ENCODE results near the gene SGCD. TPM values are rescaled to one million over a fixed set of nuclear protein-coding genes. Genes with fewer than 3 reads are reported as not detected.

The SGCD gene
- total and polyA plus RNA-seq, 2 experiments from 2014 or later = 69.7 to 71.2 TPM

- Histone ChIP-seq H3F3A (ENCODE audit: insufficient read depth) (no peaks in the 10 kb centered on the region), H3K4me1 (ENCODE audit: insufficient read depth) (no peaks in the 10 kb centered on the region), H3K9ac (no peak overlapping the region), H3K4me2 (ENCODE audit: unreplicated experiment) (no peak overlapping the region), H3K9me3 (ENCODE audit: low read depth) (no peaks in the 10 kb centered on the region), H2AFZ (no peak overlapping the region), H3K27me3 (replicated peaks; ENCODE audit: insufficient read depth) (peaks cover 6% of the 10 kb centered on the region; the same call in 1 of the 2 replicates), H3K36me3 (ENCODE audit: low read depth) (no peaks in the 10 kb centered on the region), H3K9me2 (ENCODE audit: insufficient read depth) (no peaks in the 10 kb centered on the region), H4K20me1 (ENCODE audit: insufficient read depth) (no peaks in the 10 kb centered on the region), H3K4me3 (no peak overlapping the region), H3K27ac (no peak overlapping the region), H3K79me2 (ENCODE audit: insufficient read depth) (no peaks in the 10 kb centered on the region)
- TF ChIP-seq EZH2 (IDR thresholded peaks at IDR 0.05; ENCODE audit: insufficient read depth, poor library complexity, severe bottlenecking) = no peak
- TF ChIP-seq EZH2phosphoT487 (IDR thresholded peaks at IDR 0.05; ENCODE audit: insufficient read depth, low read depth) = no peak
- no peak for DNase-seq
- in situ Hi-C loops (cut with MboI) = no loop called here
- WGBS, 2 experiments (ENCODE audit: low coverage in 1 of 2, low lambda C conversion rate in 2 of 2, missing lambda C conversion rate in 2 of 2) = 5 to 6% methylated on average over 1 of the region's 1 CpG
Measured at GRCh38 chr5:156798201-156798600, 471.2 kb downstream of the SGCD start.

- DNase-seq = no peak
- H3K9ac ChIP-seq = no peak overlapping the region
- no peak overlapping the region for H2AFZ ChIP-seq
- no peaks in the 10 kb centered on the region for H3K36me3 ChIP-seq (ENCODE audit: low read depth)
- H3K9me3 ChIP-seq (ENCODE audit: low read depth) = no peaks in the 10 kb centered on the region
- no peaks in the 10 kb centered on the region for H3F3A ChIP-seq (ENCODE audit: insufficient read depth)
- no peak overlapping the region for H3K4me3 ChIP-seq
- no peaks in the 10 kb centered on the region for H3K9me2 ChIP-seq (ENCODE audit: insufficient read depth)
- H3K27ac ChIP-seq = no peak overlapping the region
- TF ChIP-seq EZH2 (IDR thresholded peaks at IDR 0.05; ENCODE audit: insufficient read depth, poor library complexity, severe bottlenecking) (no peak), EZH2phosphoT487 (IDR thresholded peaks at IDR 0.05; ENCODE audit: insufficient read depth, low read depth) (no peak)
- WGBS, 2 experiments (ENCODE audit: low coverage in 1 of 2, low lambda C conversion rate in 2 of 2, missing lambda C conversion rate in 2 of 2) = 13 to 16% methylated on average over 1 of the region's 1 CpG
- in situ Hi-C loops (cut with MboI) = no loop called here
- H3K4me2 ChIP-seq (ENCODE audit: unreplicated experiment) = no peak overlapping the region
- no peaks in the 10 kb centered on the region for H3K79me2 ChIP-seq (ENCODE audit: insufficient read depth)
- H3K4me1 ChIP-seq (ENCODE audit: insufficient read depth) = no peaks in the 10 kb centered on the region
- H3K27me3 ChIP-seq (replicated peaks; ENCODE audit: insufficient read depth) = peaks cover 6% of the 10 kb centered on the region; the same call in 1 of the 2 replicates
- no peaks in the 10 kb centered on the region for H4K20me1 ChIP-seq (ENCODE audit: insufficient read depth)
Measured at GRCh38 chr5:156799171-156799570, 472.2 kb downstream of the SGCD start.

GRCh38 chr5:156800929-156801328 lies 474.0 kb downstream of the SGCD start:
- in situ Hi-C loops (cut with MboI) = no loop called here
- no peak overlapping the region for H3K4me2 ChIP-seq (ENCODE audit: unreplicated experiment)
- H3K36me3 ChIP-seq (ENCODE audit: low read depth) = no peaks in the 10 kb centered on the region
- H3K27me3 ChIP-seq (replicated peaks; ENCODE audit: insufficient read depth) = 0 out of 2 replicates have a peak, but pooled peaks cover 6% of the 10 kb centered on the region
- TF ChIP-seq EZH2 (IDR thresholded peaks at IDR 0.05; ENCODE audit: insufficient read depth, poor library complexity, severe bottlenecking) (no peak), EZH2phosphoT487 (IDR thresholded peaks at IDR 0.05; ENCODE audit: insufficient read depth, low read depth) (no peak)
- H3K4me1 ChIP-seq (ENCODE audit: insufficient read depth) = no peaks in the 10 kb centered on the region
- DNase-seq = no peak
- no peaks in the 10 kb centered on the region for H3F3A ChIP-seq (ENCODE audit: insufficient read depth)
- no peak overlapping the region for H3K27ac ChIP-seq
- no peak overlapping the region for H3K9ac ChIP-seq
- no peak overlapping the region for H2AFZ ChIP-seq
- H3K9me2 ChIP-seq (ENCODE audit: insufficient read depth) = no peaks in the 10 kb centered on the region
- 54 to 60% methylated on average over 3 of the region's 3 CpGs for WGBS, 2 experiments (ENCODE audit: low coverage in 1 of 2, low lambda C conversion rate in 2 of 2, missing lambda C conversion rate in 2 of 2)
- H3K9me3 ChIP-seq (ENCODE audit: low read depth) = no peaks in the 10 kb centered on the region
- H4K20me1 ChIP-seq (ENCODE audit: insufficient read depth) = no peaks in the 10 kb centered on the region
- H3K79me2 ChIP-seq (ENCODE audit: insufficient read depth) = no peaks in the 10 kb centered on the region
- H3K4me3 ChIP-seq = no peak overlapping the region

GRCh38 chr5:156802501-156802900 lies 475.5 kb downstream of the SGCD start:
- H3K9ac ChIP-seq = no peak overlapping the region
- TF ChIP-seq EZH2 (IDR thresholded peaks at IDR 0.05; ENCODE audit: insufficient read depth, poor library complexity, severe bottlenecking) = no peak
- TF ChIP-seq EZH2phosphoT487 (IDR thresholded peaks at IDR 0.05; ENCODE audit: insufficient read depth, low read depth) = no peak
- H3K9me3 ChIP-seq (ENCODE audit: low read depth) = no peaks in the 10 kb centered on the region
- H3K9me2 ChIP-seq (ENCODE audit: insufficient read depth) = no peaks in the 10 kb centered on the region
- WGBS, 2 experiments (ENCODE audit: low coverage in 1 of 2, low lambda C conversion rate in 2 of 2, missing lambda C conversion rate in 2 of 2) = 51 to 53% methylated on average over 5 of the region's 5 CpGs
- no peak overlapping the region for H3K4me2 ChIP-seq (ENCODE audit: unreplicated experiment)
- no peak overlapping the region for H3K27ac ChIP-seq
- H3K79me2 ChIP-seq (ENCODE audit: insufficient read depth) = no peaks in the 10 kb centered on the region
- H3K36me3 ChIP-seq (ENCODE audit: low read depth) = no peaks in the 10 kb centered on the region
- no peaks in the 10 kb centered on the region for H4K20me1 ChIP-seq (ENCODE audit: insufficient read depth)
- H3K4me1 ChIP-seq (ENCODE audit: insufficient read depth) = no peaks in the 10 kb centered on the region
- H3K4me3 ChIP-seq = no peak overlapping the region
- in situ Hi-C loops (cut with MboI) = no loop called here
- 0 out of 2 replicates have a peak, but pooled peaks cover 6% of the 10 kb centered on the region for H3K27me3 ChIP-seq (replicated peaks; ENCODE audit: insufficient read depth)
- no peaks in the 10 kb centered on the region for H3F3A ChIP-seq (ENCODE audit: insufficient read depth)
- H2AFZ ChIP-seq = no peak overlapping the region
- no peak for DNase-seq

- Histone ChIP-seq H3K79me2 (ENCODE audit: insufficient read depth) (no peaks in the 10 kb centered on the region), H3K36me3 (ENCODE audit: low read depth) (no peaks in the 10 kb centered on the region), H3K27me3 (replicated peaks; ENCODE audit: insufficient read depth) (0 out of 2 replicates have a peak, but pooled peaks cover 6% of the 10 kb centered on the region), H3K4me3 (no peak overlapping the region), H3K9me3 (ENCODE audit: low read depth) (no peaks in the 10 kb centered on the region), H3K27ac (no peak overlapping the region), H3K9me2 (ENCODE audit: insufficient read depth) (no peaks in the 10 kb centered on the region), H3K4me2 (ENCODE audit: unreplicated experiment) (no peak overlapping the region), H3K4me1 (ENCODE audit: insufficient read depth) (no peaks in the 10 kb centered on the region), H2AFZ (no peak overlapping the region), H3F3A (ENCODE audit: insufficient read depth) (no peaks in the 10 kb centered on the region), H3K9ac (no peak overlapping the region), H4K20me1 (ENCODE audit: insufficient read depth) (no peaks in the 10 kb centered on the region)
- TF ChIP-seq EZH2 (IDR thresholded peaks at IDR 0.05; ENCODE audit: insufficient read depth, poor library complexity, severe bottlenecking) = no peak
- no peak for TF ChIP-seq EZH2phosphoT487 (IDR thresholded peaks at IDR 0.05; ENCODE audit: insufficient read depth, low read depth)
- 43 to 51% methylated on average over 2 of the region's 2 CpGs for WGBS, 2 experiments (ENCODE audit: low coverage in 1 of 2, low lambda C conversion rate in 2 of 2, missing lambda C conversion rate in 2 of 2)
- in situ Hi-C loops (cut with MboI) = no loop called here
- DNase-seq = no peak
Measured at GRCh38 chr5:156803404-156803803, 476.4 kb downstream of the SGCD start.

Data from GM23248 (cell line).